ENCODE data around the gene RALGAPA2. TPM values are rescaled to one million over a fixed set of nuclear protein-coding genes. Genes with fewer than 3 reads are reported as not detected.

RALGAPA2 gene
- total and polyA plus RNA-seq, 2 experiments from 2014 or later = 13.1 to 43.4 TPM

DNA sequence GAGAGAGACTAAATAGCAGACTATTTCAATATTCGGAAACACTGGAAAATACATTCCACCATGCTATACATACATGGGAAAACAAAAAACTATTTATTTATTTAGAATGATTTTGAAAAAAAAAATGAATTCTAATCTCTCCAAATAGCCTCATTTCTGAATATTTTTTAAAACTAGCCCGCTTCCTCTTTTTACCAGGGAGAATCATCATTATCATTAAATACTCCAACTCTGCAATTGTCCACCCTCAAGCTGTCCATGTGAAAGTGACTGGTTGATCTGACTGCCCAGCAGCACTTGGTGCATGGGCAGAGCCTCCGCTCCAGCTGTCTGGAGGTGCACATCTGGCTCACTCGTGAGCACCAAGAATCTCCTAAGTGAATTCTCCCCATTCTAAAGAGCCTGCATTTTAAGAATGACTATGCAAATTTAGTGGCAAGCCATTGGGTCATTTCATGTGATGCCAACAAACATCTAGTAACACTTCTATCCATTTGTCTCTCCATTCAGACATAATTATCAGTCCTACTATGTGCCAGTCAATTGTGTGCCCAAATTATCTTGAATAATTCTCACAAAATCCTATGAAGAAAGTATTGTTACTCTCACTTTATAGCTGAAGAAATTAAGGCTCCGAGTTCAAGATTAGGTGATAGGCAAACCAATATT, 279.7 kb downstream of the RALGAPA2 start:
- Histone ChIP-seq H4K20me1 (replicated peaks; ENCODE audit: insufficient read depth) (no peaks in the 10 kb centered on the region; the same call in 1 of the 2 replicates), H2AFZ (no peak overlapping the region), H3K9me2 (ENCODE audit: insufficient read depth) (no peaks in the 10 kb centered on the region), H3K79me2 (replicated peaks; ENCODE audit: insufficient read depth) (no peaks in the 10 kb centered on the region), H3K4me1 (ENCODE audit: insufficient read depth) (no peaks in the 10 kb centered on the region), H3K4me3 (no peak overlapping the region), H3F3A (replicated peaks; ENCODE audit: low read depth) (no peaks in the 10 kb centered on the region), H3K4me2 (no peak overlapping the region), H3K27me3 (ENCODE audit: insufficient read depth) (no peaks in the 10 kb centered on the region), H3K36me3 (ENCODE audit: insufficient read depth) (no peaks in the 10 kb centered on the region), H3K27ac (ENCODE audit: low read depth) (no peak overlapping the region)
- no peaks in the 10 kb centered on the region; the same call in 2 of the 3 replicates for H3K36me3 Mint-ChIP-seq (ENCODE audit: low read depth)
- H3K4me3 Mint-ChIP-seq = no peak overlapping the region
- no peak for DNase-seq (ENCODE audit: low spot score)
- ATAC-seq = no peak
- no peaks in the 10 kb centered on the region for H3K9me3 Mint-ChIP-seq
- TF ChIP-seq REST (IDR thresholded peaks at IDR 0.05; ENCODE audit: unreplicated experiment) (no peak), JUNB (IDR thresholded peaks at IDR 0.05; ENCODE audit: unreplicated experiment) (no peak), CREB1 (CRISPR knock-in tag; IDR thresholded peaks at IDR 0.05; ENCODE audit: low read depth) (no peak), CTCF (conservative IDR thresholded peaks at IDR 0.05; ENCODE audit: low read depth in 2 of 2) (no peak)
- peaks cover 4% of the 10 kb centered on the region for H3K27me3 Mint-ChIP-seq (ENCODE audit: insufficient read depth, low read depth, poor library complexity)
- H3K4me1 Mint-ChIP-seq = peaks cover 10% of the 10 kb centered on the region; the same call in 2 of the 3 replicates
- H3K27ac Mint-ChIP-seq = 0 out of 2 replicates have a peak overlapping the region, but pooled peaks have one; percentile 59

GRCh38 chr20:20430066-20430465, 282.4 kb downstream of the RALGAPA2 start:
- Histone ChIP-seq H3K9me2 (ENCODE audit: insufficient read depth) (no peaks in the 10 kb centered on the region), H3K4me2 (no peak overlapping the region), H3K27me3 (ENCODE audit: insufficient read depth) (no peaks in the 10 kb centered on the region), H2AFZ (no peak overlapping the region), H3F3A (replicated peaks; ENCODE audit: low read depth) (no peaks in the 10 kb centered on the region), H3K27ac (ENCODE audit: low read depth) (no peak overlapping the region), H3K4me3 (no peak overlapping the region), H4K20me1 (replicated peaks; ENCODE audit: insufficient read depth) (no peaks in the 10 kb centered on the region; the same call in 1 of the 2 replicates), H3K4me1 (ENCODE audit: insufficient read depth) (no peaks in the 10 kb centered on the region), H3K79me2 (replicated peaks; ENCODE audit: insufficient read depth) (no peaks in the 10 kb centered on the region), H3K36me3 (ENCODE audit: insufficient read depth) (no peaks in the 10 kb centered on the region)
- DNase-seq (ENCODE audit: low spot score) (no peak), ATAC-seq (no peak)
- Mint-ChIP-seq H3K4me3 (no peak overlapping the region), H3K4me1 (peaks cover 4% of the 10 kb centered on the region; the same call in 2 of the 3 replicates), H3K36me3 (ENCODE audit: low read depth) (no peaks in the 10 kb centered on the region), H3K27me3 (ENCODE audit: insufficient read depth, low read depth, poor library complexity) (peaks cover 2% of the 10 kb centered on the region), H3K9me3 (no peaks in the 10 kb centered on the region), H3K27ac (no peak overlapping the region)
- TF ChIP-seq ETS1 (IDR thresholded peaks at IDR 0.05) (no peak), EZH2 (IDR thresholded peaks at IDR 0.05; ENCODE audit: low read depth, unreplicated experiment) (no peak), ZNF462 (CRISPR knock-in tag; IDR thresholded peaks at IDR 0.05) (no peak), POLR2AphosphoS5 (IDR thresholded peaks at IDR 0.05; ENCODE audit: low read depth) (no peak)
